GM20000 (cell line): ENCODE measurements around the gene KCNQ1.

Experiments used
- DNase-seq: peaks from one replicate; pipeline ENCODE4 v3.0.0; 2012; ENCODE audit warnings: low spot score
- TF ChIP-seq, protein P1 (sequence below): IDR thresholded peaks from 2 replicates; pipeline ENCODE4 v1.5.1; 2012; ENCODE audit warnings: mild to moderate bottlenecking, control low read depth; ENCODE audit errors: extremely low read depth, missing control alignments

Gene KCNQ1

DNA sequence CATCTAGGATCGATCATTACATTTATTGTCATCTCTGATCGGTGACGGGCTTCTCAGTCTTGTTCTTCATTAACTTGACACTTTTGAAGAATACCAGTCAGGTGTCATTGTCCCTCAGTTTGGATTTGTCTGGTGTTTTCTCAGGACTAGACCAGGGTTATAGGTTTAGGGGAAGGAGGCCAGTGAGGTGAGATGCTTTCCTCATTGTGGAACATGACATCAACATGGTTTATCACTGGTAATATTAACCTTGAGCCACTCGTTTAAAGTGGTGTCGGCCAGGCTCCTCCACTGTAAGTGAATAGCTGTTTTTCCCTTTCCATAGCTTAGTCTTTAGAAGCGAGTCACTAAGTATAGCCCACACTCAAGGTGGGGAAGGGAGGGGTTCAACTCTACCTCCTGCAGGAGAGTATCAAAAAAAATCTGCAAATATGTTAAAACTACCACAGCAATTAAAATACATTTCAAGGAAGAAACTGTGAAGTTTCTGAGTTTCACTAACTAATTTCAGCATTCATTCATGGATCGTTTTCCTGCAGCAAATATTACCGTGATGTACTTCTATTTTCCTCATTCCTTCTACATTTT, 213.0 kb downstream of the KCNQ1 start:
- no peak for DNase-seq
- TF ChIP-seq, protein P1, sequence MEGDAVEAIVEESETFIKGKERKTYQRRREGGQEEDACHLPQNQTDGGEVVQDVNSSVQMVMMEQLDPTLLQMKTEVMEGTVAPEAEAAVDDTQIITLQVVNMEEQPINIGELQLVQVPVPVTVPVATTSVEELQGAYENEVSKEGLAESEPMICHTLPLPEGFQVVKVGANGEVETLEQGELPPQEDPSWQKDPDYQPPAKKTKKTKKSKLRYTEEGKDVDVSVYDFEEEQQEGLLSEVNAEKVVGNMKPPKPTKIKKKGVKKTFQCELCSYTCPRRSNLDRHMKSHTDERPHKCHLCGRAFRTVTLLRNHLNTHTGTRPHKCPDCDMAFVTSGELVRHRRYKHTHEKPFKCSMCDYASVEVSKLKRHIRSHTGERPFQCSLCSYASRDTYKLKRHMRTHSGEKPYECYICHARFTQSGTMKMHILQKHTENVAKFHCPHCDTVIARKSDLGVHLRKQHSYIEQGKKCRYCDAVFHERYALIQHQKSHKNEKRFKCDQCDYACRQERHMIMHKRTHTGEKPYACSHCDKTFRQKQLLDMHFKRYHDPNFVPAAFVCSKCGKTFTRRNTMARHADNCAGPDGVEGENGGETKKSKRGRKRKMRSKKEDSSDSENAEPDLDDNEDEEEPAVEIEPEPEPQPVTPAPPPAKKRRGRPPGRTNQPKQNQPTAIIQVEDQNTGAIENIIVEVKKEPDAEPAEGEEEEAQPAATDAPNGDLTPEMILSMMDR = no peak

DNA sequence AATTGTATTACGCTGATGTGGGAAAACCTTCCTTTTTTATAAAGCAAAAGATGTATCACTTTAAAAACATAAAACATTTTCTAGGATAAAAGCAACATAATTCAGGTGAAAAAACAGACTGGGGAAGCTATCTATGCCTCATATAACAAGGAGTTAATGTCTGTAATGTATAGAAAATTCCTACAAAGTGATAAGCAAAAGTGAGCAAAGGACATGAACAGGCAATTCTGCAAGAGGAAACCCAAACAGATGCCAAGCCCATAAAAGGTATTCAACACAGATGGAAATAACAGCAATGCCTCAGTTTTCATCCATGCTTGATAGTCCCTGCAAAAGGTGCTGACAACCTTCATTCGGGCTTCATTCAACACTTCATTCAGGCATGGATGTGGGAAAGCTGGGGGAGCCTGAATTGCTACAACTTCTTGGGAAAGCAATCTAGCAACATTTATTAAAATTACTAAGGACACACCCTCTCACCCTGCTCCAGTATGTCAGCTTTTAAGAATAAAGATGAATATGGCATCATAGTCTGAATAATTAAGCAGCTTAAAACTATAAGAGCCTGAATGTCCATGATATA, 215.6 kb downstream of the KCNQ1 start:
- TF ChIP-seq, protein P1 = no peak

DNA sequence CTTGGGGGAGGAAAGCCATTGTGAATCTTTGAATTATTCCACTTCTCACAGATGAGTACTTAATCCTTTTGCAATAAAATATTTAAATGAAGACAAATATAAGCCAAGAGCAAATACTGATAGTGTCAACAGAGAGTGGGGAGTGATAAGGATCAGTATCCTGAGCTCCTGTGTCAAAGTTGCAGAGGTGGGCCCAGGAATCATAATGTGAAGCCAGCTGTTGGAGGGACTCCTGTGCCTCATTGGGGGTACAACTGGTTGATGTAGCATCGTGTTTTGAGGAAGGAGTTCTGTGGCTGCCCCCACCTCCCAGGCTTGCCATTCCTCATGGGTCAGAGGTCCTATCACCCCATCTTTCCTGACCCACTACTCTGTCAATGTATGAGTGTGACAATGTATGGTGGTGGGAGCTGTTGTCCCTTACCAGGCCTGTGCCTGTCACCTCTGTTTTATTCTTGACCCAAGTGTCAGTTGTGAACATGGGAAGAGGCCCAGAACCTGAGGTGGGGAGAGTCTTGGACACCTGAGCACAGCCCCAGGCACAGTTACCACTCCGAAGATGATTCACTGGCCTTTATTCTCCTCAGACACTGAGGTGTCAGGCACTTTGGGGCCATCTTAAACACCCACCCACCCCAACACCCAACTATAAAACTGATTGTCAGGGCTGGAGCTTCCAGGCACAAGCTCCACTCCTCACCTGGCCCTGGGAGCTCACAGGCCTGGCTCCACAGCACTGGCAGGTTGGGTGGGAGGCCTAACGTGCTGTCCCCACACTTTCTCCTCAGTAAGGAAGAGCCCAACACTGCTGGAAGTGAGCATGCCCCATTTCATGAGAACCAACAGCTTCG, 216.6 kb downstream of the KCNQ1 start:
- TF ChIP-seq, protein P1 = no peak

More for the DNA sequence above, 215.6 kb downstream of the KCNQ1 start:
- no peak for DNase-seq

DNA sequence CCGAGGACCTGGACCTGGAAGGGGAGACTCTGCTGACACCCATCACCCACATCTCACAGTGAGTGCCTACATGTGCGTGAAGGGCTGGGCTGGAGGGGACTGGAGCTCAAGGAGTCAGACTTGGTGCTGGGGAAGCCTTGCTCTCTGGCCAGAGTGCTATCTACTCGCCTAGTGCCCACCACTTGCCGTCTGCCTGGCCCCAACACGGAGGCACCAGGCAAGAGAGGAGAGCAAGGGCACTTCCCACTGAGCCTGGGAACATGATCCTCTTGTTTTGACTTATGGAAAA, 217.2 kb downstream of the KCNQ1 start:
- DNase-seq = no peak
- TF ChIP-seq, protein P1 = no peak

More for the DNA sequence above, 216.6 kb downstream of the KCNQ1 start:
- DNase-seq = no peak

DNA sequence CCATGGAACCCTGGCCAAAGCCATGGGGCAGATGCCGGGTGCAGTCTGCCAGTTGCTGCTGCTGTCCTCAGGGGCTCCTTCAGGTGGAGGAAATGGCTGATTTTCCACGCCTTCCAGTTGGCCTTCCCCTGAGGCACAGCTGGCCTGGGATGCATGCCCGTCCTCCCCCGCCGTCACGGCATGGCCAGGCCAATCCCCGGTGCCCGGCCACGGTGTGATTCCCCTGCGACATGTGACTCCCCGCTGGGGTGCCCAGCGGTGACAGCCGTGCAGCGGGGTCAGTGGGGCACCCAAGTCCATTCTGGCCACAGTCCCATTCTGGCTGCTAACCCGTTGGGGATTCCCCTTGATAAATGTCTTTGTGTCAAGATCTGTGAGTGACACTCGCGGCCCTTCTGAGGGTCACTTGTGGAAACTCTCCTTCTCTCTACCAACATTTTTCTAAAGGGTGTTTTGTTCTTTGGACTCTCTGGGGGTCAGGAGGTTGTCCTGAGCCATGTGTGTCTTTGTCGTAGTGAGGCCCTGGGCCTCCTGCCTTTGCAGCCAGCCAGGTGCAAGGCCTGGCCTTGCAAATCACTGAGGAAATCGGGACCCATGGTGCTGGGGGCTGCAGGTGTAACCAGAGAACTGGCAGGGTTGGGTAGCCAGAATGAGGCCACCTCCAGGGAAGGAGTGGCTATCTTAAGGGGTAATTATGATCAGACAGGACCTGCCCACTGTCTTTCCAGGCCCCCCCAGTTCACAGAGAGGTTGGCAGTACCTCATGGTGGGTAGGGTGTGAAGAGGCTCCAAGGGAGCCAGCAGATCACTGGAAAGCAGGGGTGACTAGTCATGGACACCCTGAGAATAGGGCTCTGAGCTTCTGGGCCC, 217.9 kb downstream of the KCNQ1 start:
- TF ChIP-seq, protein P1 = no peak
- DNase-seq = no peak

DNA sequence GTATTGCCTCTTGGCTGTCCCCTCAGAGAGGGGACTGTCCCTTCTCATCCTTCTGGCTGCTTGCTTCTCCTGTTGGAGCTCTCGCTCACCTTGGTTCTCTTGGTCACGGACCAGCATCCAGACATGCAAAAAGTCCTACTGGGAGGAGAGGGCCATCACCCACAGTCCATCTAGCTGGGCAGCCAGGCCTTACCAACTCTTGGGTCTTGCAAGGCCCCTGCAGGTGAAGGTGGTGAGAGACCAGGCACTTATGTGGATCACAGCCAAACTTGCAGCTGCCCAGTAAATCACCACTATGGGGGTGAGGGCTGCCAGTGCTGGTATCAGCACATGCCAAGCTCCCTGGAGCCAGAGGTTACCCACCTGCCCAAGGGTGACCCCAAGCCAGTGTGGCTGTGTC, 218.7 kb downstream of the KCNQ1 start:
- TF ChIP-seq, protein P1 = no peak
- no peak for DNase-seq

DNA sequence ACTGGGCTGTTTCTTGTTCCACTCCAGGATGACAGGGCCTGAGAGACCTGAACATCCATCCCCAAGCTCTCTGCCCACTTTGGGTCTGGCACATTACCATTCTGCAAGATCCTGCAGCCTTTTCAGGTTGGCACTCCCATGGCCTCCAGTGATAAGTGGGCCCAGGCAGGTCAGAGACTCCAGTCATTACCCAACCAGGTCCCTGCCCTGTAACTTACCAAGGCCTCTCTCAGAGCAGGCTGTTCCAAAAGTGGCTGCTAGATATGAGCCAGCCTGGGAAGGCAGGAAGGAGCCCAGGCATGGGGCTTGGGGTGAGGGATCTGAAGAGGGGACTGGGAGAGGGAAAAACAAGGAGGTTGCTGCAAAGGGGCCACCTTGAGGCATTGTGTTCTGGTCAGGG, 219.1 kb downstream of the KCNQ1 start:
- no peak for DNase-seq
- TF ChIP-seq, protein P1 = no peak
